Activated CD4-positive, alpha-beta T cell treated with anti-CD3 and anti-CD28 coated beads, Interleukin-2, amount 50 U/mL, for 48 hours (primary cell): ENCODE data around the gene DCC.

Experiments
- DNase-seq, 2 experiments: peaks; one replicate each; pipeline ENCODE4 v3.0.0-alpha.2; 2020

The DCC gene

DNA sequence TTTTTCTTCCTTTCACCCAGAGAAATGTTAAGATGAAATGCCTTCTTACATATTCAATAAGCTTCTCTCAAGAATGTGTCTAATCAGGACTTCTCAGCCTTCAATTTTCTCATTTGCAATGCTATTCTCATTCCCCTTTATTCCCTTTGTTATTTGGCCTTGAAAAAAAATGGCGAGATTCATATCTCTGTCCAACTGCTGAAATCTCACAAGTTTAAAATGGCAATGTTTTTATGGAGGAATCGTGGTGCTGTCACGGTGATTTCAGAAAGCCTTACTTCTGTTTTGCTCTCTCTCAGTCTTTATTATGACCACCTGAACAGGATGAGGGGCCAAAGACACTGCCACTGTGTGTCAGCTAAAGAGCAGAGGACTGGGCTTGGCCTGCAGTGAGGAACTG is 928.5 kb downstream of the DCC start:
- no peak for DNase-seq

DNA sequence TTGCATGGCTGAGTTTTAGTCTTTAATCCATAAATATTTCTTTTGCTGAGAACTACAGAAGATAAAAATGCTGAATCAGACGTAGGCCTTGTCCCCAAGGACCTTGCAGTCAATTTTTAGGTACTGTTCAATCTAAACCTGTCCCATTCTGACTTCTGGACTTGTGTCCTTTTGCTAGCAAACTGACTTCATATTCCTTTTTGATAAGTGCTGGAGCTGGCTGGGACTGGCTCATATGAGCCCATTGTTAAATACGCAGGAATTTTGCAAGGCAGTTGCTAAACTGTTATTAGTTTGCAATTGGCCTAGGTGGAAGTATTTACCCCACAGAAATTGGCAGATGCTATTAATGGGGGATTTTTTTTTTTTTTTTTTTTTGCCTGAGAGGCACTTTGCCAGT is 941.4 kb downstream of the DCC start:
- no peak for DNase-seq

DNA sequence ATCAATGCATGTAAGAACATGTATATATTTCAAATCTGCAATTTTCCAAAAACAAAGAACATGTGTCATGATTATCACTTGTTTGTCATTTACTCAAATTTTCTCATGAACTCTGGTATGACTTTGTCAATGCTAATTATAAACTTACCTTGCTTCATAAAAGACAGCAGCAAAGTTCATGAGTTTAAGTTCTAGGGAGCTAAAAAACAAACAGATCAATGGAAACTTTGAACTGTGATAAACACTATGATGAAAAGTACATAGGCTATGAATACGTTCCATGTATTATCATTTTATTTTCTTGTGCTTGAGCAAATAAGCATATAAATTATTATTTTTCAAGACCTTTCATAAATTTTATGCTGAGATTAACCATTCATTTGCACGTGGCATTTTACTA is 943.7 kb downstream of the DCC start:
- DNase-seq = no peak

DNA sequence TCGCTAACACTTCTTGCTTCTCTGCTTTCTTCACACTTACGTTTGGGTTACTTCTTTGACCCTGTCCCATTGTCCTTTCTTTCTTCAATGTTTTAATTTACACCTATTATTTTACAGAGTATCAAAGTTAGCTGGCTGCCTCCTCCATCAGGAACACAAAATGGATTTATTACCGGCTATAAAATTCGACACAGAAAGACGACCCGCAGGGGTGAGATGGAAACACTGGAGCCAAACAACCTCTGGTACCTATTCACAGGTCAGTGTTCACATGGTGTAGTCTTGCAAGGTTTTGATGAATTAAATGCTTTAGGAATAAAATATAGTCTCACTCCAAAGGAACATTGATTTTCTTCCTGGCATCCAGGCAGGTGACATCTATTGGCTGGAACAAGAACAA is 965.5 kb downstream of the DCC start:
- no peak for DNase-seq

DNA sequence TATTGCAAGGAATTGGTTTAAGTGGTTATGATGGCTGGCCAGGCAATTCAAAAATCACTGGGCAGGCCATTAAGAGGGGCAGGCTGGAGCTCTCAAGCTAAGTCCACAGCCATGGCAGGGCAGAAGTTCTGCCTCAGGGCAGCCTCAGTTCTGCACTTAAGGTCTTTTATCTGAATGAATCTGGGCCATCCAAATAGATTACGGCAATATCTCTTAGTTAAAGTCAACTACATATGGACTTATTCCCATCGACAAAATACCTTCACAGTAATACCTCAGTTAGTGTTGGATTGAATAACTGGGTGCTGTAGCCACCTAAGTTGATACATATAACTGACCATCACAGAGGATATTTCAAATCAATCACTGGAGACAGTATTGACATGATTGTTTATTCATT is 979.6 kb downstream of the DCC start:
- DNase-seq = no peak

DNA sequence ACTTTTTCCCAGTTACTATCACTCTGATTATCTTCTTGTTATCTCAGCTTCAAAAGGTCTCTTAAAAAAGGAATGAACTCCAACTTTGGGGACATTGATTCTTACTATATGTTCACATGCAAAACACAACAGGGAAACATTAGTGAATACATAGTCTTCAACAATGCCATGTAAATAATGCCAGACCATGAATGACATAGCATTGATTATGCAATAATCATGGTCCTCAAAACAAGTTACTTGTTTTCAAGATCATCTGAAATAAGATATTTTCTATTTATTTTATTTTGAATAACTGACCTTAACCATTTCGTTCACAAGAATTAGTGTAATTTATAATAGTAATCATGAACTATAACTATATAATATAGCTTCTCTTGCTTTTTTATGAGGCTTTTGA is 982.2 kb downstream of the DCC start:
- no peak for DNase-seq

DNA sequence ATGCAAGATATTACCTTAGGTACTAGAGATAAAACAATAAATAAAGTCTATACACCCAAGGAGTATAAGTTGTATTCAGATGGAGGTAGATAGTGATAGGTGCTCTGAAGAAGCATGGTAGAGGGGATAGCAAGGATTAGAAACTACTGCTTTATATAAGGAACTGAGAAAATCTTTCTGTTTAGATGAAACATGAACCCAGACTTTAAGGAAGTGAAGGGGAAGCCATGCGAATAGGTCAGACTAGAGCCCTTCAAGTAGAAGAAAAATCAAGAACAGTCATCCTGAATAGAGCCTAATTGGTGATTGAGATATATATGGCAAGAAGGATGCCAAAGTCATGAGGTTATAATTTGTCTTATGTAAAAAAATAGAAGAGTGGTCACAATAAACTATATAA is 984.4 kb downstream of the DCC start:
- DNase-seq = no peak

DNA sequence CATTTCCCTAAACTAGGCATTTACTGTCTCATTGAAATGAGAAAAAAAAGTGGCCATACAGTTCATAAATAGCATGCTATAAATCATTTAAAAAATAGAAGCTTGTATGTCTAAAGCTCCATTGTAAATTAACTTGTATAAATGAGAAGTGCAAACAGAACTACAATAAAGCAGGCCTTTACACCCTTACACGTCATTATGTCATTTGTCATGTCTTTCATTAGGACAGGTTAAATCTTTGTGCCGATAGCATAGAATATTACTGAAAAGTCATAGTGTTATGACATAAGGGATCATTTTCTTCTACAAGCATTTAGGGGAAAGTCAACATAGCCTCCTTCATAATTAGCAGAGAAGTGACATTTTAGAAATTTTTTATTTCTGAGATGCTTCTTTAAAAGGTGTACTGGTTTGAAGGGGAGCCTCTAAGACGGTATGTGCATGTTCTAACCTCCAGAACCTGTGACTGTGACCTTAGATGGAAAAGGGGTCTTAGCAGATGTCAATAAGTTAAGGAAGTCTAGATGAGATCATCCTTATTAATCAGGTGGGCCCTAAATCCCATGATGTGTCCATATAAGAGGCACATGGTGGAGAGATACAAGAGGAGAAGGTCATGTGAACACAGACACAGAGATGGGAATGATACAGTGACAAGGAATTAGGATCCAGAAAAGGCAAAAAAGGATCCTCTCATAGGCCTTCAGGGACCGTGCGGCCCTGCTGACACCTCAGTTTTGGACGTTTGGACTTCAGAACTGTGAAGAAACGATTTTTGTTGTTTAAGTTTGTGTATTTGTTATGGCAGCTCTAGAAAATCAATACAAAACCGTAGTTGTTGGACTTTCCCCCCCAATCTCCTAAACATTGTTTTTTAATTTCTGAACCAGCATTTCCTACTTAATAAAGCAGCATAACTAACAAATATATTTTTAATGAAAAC is 1020.8 kb downstream of the DCC start:
- DNase-seq = no peak

DNA sequence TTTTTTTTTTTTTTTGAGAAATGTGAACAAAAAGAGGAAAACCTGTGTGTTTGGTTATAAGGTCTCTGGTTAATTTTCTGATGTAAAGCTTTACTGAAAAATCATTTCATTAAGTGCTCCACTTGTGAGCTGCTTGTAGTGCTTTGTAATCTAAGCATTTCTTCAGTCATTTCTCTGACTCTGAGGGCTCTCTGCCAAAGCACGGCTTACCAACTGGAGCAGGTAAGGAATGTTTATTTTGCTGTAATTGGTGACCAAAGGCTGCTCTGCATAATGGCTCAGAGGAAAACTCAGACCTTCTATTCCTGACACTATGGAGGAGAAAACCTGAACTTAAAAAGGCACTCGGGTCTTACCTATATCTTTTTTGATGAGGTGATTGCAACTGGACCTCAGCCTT is 1035.6 kb downstream of the DCC start:
- DNase-seq = no peak

DNA sequence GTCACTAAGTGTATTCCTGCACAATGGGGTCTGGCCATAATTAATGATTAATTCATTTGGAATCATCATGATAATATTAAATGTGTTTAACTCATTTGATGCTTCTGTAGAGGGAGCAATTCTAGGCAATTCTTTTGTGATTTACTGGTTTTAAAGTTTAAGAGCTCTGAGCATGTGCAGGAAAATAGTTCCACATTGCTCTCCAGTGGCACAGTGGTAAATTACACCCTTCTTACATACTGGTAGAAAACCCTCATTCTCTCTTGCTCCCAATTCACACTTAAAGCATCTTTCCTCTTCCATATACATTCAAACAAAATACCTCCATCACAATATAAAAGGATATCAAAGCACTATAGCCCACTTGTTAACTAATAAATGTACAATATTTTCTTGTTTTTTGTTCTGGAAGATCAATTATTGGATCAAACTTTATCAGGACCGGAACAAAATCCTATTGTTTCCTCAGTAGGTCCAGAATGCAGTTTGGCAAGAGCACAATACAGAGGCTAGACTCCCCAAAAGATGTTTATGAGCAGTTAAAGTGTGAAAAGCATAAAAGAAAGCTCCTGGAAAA is 1040.2 kb downstream of the DCC start:
- DNase-seq = no peak

DNA sequence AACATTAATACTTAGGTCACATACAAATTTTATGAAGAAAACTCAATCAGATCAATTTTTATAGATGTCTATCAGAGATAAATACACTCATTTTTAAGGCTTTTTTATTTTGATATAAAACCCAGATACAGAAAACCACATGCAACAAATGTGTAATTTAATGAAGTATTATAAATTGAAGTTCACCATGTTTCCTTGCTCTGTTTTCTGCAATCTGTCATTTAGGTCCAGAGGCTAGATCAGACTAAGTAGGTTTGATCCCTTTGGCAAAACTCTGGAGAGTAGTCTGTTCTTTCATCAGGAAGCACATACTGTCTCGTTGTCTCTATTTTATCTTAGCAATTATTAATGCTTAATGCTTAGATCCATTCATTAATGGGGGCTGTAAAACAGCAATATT is 1042.9 kb downstream of the DCC start:
- DNase-seq = no peak

DNA sequence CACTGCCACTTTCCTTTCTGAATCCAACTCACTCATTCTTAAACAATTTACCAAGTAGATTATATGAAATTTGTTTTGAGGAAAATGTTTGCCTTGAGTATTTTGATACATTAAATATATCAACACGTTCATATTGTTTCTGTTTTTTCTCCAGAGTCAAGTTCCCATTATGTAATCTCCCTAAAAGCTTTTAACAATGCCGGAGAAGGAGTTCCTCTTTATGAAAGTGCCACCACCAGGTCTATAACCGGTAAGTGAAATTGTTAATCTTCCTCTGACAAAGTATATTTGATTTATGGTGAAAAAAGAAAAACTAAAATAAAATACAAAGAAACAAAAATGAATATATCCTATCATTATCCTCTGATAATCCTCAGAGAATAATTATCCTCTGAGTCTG is 1045.9 kb downstream of the DCC start:
- DNase-seq = no peak

DNA sequence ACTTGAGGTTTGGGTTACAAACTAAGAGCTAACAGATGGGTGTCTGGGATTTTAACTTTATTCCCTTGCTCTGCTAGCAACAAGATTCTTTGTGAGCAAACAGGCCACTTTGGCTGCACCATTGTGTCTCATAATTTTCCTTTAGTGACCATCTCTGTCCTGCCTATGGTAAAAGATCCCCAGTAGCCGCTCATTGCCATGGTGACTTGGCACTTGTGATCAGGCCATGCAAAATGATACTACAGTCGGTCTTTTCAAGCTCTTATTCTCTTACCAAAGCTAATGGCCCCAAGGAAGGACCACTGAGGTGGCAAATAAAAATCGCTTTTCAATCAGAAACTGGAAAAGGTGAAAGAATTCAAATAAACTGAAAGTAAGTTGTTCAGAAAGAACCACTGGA is 1047.6 kb downstream of the DCC start:
- DNase-seq = no peak

DNA sequence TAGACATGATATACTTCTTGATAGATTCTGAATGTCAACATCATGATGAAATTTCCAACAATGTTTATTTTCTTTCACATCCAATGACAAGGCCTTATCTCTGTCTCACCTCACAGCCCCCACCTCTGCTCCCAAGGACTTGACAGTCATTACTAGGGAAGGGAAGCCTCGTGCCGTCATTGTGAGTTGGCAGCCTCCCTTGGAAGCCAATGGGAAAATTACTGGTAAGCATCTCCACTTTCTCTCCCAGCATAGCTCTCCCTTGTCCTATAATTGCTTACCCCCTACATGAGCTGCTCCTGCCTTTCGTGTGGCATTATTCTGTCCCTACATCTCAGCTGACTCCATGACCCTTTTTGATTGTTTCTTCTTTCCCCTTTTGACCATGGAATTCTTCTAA is 1062.7 kb downstream of the DCC start:
- DNase-seq = no peak

DNA sequence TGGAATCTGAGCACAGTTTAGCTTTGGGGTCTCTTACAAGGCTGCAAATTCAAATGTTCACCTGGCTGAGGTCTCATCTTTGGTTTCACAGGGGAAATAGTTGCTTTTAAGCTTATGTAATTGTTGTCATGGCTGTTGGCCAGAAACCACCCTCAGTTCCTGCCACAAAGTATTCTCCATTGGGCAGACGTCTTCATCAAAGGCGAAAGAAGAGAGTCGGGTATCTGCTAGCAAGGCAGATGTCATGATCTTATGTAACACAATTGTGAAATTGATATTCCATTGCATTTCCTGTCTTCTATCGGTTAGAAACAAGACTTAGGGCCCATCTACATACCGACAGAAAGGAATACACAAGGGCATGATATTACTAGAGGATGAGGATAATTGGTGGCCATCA is 1068.3 kb downstream of the DCC start:
- DNase-seq = no peak

DNA sequence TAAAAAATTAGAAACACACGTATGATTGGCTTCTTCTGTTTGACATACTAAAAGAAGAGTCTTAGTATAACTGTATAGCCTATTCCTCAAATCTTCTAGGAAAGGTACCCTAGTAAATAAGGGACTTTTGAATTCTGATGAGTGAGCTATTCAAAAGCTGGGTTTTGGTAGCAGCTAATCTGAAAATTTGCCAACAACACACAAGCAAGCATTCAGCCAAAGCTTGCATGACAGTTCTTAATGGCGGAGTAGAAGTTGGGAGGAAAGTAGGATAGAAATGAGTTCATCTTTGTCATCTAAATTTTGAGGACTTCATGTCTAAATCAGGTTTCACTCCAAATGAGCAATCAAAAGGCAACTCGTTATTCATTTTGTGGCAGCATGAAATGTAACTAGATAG is 1071.5 kb downstream of the DCC start:
- DNase-seq = no peak

DNA sequence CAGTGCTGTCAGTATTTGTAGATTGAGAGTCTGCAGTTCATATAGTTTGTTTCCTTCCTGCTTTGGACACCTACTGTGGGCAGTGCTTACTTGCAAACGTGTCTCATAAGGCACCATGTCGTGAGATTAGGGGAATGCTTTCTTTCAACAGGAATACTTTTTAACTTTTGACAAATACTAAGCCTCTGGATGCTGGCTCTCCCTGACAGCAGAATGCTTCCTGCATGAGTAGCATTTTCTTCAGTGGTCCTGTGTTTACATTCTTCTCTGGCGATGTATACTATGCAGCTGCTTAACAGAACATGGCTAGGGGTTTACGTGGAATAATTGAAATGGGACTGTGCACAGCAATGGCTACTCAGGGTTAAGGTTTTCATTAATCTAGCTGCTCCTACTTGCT is 1077.0 kb downstream of the DCC start:
- no peak for DNase-seq

DNA sequence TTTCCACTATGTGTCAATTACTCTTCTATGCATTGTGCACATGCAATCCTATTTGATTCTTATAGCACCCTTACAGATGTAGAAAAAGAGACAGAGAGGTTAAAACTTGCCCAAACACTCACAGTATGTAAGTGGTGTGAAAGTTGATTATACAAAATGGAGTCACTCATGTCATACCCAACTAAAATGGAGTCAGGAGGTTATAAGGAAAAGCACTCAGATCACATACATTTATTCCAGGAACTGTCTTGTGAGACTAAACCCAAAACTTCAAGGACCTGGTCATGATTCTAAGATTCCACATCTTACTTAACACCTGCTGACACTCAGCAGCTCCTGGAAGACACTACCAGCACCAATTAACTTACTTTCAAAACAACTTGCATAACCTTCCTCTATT is 1081.9 kb downstream of the DCC start:
- no peak for DNase-seq

DNA sequence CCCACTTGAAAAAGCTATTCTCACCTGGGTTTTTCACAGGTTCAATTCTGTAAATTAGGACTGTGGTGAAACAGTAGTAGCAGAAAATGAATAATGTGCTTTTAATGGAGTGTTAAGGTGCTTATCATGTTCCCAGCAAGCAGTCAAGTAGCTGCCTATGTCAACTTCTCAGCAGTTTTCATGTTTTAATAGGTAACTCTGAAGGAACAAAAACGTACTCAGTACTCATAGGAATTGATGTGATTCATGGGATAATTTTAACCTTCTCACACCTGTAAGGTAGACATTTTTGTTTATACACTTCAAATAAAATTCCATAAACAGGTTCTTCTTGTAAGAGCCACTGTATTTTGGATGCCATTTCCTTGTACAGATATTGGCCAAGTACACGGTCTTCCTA is 1082.9 kb downstream of the DCC start:
- DNase-seq = no peak

DNA sequence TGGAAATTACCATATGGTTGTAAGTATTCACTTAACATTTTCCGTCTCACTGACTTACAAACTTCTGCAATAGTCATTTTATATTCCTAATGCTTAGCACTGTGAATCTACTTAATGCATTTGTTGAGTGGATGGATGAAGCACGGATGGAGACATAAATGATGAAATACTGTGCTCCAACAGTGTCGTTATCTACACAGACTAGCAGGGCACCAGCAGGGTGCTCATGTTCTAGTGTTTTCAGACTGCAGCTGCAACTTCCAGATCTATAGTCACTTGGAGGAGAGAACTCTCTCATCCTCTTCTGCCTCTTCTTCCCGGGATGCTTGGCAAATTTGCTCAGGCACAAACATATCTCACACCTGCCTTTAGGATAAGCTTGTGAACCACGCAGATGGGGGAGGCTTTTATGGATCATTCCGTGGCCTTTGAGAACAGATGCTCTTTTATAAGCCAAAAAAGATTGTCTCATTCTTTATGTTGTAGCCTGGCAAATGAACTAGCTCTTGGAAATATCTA is 1086.7 kb downstream of the DCC start:
- no peak for DNase-seq

DNA sequence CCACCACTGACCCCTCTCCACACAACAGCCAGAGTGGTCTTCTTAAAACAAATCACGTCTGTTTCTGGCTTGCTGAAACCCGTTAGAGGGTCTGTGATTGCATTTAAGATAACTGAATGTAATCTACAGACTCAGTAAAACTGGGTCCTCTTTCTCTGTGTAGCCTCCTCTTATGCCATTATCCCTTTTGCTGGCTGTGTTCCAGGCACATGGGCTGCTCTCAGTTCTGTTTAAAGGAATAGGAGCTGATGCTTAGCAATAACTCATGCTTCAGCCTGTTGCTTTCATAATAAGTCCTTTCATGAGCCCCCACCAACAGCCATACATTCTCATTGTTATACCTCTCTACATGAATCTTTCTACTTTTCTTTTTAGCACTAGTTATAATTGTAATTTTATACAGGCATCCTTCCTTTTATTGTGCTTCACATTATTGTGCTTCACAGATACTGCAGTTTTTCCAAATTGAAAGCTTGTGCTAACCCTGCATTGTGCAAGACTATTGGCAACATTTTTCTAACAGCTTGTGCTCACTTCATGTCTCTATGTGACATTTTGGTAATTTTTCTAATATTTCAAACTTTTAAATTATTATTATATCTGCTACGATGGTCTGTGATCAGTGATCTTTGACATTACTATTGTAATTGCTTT is 1101.9 kb downstream of the DCC start:
- no peak for DNase-seq

DNA sequence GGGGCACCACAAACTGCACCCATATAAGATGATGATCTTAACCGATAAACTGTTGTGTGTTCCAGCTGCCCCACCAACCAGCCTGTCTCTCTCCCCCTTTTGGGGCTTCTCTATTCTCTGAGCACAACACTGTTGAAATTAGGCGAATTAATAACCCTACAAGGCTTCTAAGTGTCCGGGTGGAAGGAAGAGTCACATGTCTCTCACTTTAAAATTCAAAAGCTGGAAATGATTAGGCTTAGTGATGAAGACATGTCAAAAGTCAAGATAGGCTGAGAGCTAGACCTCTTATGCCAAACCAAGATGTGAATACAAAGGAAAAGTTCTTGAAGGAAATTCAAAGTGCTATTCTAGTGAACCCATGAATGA is 1102.4 kb downstream of the DCC start:
- DNase-seq = no peak

DNA sequence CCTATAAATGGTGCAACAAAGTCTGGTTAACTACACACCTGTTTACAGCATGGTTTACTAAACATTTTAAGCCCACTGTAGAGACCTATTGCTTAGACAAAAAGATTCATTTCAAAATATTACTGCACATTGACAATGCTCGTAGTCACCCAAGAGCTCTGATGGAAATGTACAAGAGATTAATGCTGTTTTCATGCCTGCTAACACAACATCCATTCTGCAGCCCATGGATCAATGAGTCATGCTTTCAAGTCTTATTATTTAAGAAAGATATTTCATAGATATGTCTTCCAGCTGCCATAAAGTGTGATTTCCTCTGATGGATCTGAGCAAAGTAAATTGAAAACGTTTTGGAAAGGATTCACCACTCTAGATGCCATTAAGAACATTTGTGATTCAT is 1103.3 kb downstream of the DCC start:
- no peak for DNase-seq

DNA sequence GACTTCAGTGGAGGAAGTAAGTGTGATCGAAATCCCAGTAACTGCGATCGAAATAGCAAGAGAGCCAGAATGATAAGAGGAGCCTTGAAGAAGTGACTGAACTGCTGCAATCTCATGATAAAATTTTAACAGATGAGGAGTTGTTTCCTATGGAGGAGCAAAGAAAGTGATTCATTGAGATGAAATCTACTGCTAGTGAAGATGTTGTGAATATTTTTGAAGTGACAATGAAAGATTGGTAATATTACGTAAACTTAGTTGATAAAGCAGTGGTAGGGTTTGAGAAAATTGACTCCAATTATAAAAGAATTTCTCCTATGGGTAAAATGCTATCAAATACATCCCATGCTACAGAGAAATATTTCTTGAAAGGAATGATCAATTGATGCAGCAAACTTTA is 1103.8 kb downstream of the DCC start:
- DNase-seq = no peak
